HG03139 (cell line): ENCODE measurements around the gene LMX1A.
A peak's percentile ranks its signal among the peaks of the same experiment; 100 is the strongest.

ENCODE experiments used
- ATAC-seq: cut with Tn5 transposase; IDR thresholded peaks from one replicate; pipeline ENCODE4 v1.9.1; 2021; ENCODE audit not compliant: unreplicated experiment

Gene LMX1A

DNA sequence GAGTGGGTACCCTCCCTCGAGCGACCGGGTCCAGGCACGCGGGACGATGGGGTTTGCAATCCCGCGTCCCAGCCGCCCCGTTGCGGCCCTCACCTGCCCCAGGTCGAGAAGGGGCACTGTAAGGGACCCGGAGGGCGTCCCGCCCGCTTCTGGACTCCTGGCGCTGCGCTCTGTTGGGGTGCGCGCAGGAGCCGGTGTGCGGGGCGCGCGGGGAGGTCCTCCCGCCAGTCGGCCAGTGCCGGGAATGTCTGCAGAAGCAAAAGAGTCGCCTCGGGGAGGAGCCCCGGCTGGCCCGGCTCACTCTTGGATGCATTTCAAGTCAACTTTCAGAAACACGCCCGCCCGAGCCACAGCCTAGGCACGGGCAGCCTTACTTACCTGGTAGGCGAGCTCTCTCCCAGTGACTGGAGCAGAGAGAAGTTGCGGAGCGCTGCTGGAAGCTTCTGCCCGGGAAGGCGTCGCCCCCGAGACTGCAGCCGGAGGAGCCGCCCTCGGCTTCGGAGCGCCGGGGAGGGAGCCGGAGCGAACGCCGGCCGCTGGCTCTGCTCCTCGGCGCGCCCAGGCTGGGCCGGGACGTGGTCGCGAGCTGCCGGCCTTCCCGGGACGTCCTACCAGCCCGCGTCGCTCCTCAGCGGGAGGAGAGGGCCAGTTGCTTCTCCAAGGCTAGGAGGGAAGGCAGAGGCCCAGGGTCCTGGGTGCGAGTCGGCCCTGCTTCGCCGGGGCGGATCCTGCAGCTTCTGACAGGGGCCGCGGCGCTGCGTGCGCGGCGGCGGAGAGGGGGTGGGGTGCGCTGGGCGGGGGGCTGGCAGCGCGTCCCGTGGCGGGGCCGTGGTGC lies at the start of gene LMX1A:
LMX1A (minus strand) TSS at position 739 of the 835 bp plus-strand sequence. CDS start 1,156 bp downstream, outside the sequence.
- ATAC-seq, result no peak

- peak; percentile 49 for ATAC-seq
Observed at GRCh38 chr1:165403835-165404482, 47.4 kb upstream of the LMX1A start.

GRCh38 chr1:165402517-165403111 lies 46.1 kb upstream of the LMX1A start:
- no peak for ATAC-seq

- ATAC-seq, result no peak
Observed at GRCh38 chr1:165397944-165398343, 41.4 kb upstream of the LMX1A start.

GRCh38 chr1:165395901-165396300 lies 39.4 kb upstream of the LMX1A start:
- ATAC-seq, result no peak

- no peak for ATAC-seq
Observed at GRCh38 chr1:165395478-165395877, 39.0 kb upstream of the LMX1A start.

- ATAC-seq, result peak; percentile 98
Observed at GRCh38 chr1:165392634-165393571, 36.4 kb upstream of the LMX1A start.

DNA sequence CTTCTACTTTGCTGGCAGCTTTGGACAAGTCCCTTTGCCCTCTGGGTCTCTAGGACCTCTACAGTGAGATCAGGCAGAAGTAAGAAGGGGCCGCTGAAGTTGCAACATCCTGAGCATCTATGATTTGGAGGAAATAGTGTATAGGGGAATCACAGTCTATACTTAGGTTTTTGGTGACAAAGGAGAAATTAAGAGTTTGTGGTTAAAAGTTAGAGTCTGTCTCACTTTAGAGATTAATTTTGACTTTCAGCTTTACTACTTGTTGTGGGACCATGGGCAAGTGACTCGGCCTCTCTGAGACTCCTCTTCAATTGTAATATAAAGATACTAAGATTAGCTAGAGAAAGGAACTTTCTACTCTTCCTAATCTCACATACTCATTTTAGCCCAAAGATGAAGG lies 33.1 kb upstream of the LMX1A start:
- ATAC-seq, result no peak

- no peak for ATAC-seq
Observed at GRCh38 chr1:165387961-165388360, 31.4 kb upstream of the LMX1A start.

GRCh38 chr1:165387505-165387904 lies 31.0 kb upstream of the LMX1A start:
- no peak for ATAC-seq

DNA sequence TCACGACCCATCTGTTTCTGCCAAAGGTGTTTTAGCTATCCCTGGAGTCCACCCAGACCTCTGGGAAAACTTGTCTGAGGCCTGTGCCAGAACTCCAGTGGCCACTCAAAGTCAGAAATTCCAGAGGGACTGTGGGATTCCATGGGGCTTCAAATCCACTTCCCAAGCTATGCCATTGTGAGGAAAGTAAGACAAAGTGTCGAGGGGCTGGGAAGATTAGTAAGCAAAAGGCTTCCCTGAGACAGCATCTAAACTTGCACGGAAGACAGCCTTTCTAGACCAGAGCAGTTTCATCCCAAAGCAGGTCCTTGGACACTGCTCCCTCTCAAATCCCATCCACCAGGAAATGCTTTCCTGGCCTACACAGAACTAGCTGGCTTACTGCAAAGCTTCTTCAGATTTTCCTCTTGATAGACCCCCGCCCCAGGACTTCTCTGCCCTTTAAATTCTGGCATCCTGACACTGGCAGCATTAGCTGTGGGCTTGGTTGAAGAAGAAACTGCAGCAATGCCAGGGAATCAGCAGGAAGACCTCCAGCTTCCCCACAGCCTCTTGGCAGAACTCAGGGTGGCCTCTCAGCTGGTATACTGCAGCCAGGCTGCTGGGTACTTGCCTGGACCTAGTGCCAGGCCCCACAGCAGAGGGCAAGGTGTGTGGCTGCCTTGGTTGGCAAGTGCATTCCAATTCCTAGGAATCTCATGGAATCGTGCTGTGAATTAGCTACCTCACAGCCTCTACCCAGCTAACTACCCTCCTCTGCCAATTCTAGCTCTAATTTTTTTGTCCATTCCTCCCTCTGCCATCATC lies 27.3 kb upstream of the LMX1A start:
- ATAC-seq, result no peak

- ATAC-seq, result no peak
Observed at GRCh38 chr1:165383067-165383466, 26.6 kb upstream of the LMX1A start.

DNA sequence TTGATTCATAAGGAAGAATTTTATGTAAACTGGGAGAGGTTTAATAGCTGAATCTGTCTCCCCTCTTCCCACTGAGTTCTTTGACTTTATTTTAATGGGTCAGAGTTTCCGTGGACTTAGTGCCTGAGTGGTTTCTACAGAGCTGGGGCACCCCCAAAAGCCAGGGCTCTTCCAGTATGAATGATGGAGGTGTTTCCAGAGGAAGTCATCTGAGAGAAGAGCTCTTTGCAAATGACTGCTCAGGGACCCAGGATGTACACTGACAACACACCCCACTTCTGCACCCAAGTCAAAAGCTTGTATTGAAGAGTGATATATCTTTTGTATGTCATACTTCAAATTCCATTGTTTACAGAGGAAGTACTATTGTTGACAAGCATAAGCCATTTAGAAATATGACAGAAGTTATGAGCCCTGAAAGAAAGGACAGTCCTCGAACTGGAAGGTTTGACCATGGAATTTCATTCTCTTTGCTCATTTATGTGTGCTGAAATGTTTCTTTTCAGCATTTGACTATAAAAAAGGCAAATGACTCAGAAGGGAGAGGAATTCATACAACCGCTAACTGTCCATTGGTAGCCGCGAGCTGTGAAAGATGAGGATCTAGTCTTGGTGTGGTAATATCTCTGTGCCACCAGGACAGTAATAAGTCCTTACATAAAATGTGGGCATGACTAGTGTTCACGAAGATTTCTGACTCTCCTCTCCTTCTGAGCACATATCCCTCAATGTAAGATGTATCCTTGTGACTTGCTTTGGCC lies 25.4 kb upstream of the LMX1A start:
- no peak for ATAC-seq

DNA sequence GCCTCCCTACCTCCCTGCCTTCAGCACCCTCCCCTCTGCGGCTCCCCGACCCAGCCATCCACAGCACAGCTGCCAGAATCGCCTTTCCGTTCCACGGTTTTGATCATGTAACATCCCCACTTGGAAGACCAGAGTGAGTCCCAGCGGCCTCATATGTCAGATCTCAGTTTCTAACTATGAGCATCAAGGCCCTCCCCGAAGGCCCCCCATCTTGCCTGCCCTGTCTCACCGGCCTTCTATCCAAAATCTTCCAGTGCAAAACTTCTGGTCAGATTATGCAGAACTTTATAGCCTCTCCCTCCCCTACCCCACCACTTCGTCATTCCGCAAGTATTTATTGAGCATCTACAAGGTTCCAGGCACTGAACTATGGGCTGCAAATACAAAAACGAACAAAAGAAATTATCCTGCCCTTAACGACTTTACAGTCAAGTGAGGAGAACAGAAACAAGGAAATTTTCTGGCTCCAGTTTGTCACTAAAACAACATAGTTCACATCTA lies 20.3 kb upstream of the LMX1A start:
- ATAC-seq, result no peak

DNA sequence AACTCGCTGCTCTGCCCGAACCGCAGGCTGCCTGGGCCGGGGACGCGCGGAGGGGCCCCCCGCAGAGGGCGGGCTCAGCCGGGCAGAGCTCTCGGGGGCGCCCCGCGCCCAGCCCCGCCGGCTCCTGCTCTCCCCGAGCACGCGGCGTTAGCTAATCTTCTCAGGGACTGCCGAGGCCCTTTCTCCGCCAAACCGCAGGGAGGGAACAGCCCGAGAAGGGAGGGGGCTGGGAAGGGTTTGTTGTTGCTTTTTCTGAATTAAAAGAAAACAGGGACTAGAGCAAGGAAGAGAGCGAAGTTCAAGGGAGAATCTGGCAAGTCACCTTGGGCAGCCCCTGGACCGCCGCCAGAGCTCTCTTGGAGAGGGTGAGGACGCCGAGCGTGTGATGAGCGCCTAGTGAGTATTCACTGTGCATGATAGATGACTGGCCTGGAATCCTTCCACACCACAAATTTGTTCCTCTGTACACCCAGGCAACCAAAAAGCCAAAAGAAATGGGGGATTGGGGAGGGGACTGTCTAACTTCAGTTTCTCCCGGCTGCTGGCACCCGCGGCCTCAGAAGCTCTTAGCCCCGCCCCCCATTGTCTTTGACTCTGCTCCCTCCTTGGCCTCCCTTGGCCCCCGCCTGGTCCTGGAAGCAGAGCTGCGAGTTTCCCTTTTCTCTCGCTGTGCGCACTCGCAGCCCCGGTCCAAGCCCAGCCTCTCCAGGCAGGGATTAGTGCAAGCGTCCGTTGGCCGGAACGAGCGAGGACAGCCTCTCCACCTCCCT lies 19.7 kb upstream of the LMX1A start:
- ATAC-seq, result no peak

DNA sequence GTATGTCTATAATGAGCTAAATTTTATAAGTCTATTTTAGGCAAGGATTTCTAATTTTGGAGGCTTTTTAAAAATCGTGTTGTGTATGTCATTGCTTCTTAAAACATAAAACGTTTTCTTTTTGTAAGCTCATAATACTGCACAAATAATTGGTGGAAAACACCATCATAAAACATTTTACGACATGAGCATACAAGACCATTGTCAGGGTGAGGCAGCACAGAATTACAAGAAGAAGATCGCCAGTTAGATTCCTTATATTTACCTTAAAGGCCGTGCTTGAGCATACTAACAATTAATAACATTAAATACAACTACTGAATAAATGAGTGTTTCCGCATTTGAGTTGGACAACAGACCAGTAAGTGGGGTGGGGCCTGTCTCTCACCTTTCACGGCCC lies 19.1 kb upstream of the LMX1A start:
- no peak for ATAC-seq

GRCh38 chr1:165371588-165372225 lies 15.2 kb upstream of the LMX1A start:
- no peak for ATAC-seq

GRCh38 chr1:165369255-165369848 lies 12.8 kb upstream of the LMX1A start:
- peak; percentile 69 for ATAC-seq
